Activated naive CD4-positive, alpha-beta T cell treated with Interleukin-2 at 50 U/mL for 16 hours (primary cell): ENCODE data around the gene HFE.

Source experiments
- DNase-seq: peaks from one replicate; pipeline ENCODE4 v3.0.0-alpha.2; 2020

Gene HFE

DNA sequence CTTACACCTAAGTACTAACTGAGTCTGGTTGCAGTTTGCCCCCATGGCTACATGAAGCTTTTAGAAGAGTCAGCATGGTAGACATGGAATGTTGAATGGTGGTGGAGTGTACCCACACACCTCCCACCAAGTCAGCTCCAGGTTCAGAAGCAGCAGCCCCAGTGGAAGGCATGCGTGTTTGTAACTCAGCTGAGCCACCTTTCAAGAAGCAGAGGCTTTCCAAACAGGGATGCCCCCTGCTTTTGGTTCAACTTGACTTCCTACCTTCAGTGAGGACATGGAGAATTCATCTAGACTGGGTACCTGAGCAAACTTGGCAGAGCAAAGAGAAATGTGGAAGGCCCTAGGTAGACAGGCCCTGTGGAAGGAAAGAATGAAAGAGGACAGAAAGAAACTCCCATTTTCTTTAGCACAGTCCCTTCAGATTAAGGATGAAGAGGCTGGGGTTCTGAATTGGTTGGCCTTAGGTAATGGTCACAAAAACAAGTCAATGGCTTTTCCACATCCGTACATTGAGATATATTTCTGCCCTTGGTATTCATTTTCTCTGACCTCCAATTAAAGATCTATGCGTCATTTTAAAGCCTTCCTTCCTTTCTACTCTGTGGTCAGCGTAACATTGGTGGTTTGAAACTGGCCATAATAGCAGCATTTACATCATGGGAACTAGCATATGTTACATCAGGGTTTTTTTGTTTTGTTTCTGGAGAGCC, 53.2 kb downstream of the HFE start:
- no peak for DNase-seq

DNA sequence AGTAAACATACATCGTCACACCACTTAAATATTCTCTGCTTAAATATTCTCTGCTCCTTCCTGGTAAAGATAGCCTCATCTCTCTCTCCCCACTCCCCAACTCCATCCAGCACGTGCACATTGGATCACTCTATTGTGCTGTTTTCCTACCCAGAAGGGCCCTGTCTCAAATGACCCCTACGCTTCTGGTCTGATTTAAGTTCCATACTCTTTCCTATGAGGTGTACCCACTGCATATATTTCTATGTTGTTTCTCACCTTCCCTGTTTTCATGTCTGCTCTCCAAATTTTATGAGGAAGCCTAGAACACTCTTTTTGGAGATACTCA, 53.7 kb downstream of the HFE start:
- DNase-seq, result no peak

DNA sequence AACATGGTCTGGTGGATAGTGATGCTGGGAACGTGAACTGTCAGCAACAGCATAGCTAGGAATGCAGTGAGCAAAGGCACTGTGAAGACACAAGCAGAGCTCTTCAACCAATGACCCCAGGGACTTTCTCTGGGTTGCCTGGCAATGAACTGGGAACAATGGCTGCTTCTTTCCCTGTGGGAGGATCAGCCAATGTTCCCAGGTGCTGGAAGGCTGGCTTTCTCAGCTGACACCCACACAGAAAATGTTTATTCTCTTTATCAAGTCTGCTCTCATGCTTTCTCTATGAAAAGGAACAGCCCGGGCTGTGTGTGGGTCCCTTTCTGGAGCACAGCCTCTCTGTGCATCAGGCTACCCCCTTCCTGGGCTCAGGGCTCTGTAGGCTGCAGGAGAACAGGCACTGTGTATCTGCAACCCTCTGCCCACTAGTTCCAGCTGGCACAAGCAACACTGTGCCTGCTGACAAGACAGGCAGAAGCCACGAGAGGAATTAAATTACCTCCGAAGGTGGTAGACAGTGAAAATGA, 54.2 kb downstream of the HFE start:
- no peak for DNase-seq

DNA sequence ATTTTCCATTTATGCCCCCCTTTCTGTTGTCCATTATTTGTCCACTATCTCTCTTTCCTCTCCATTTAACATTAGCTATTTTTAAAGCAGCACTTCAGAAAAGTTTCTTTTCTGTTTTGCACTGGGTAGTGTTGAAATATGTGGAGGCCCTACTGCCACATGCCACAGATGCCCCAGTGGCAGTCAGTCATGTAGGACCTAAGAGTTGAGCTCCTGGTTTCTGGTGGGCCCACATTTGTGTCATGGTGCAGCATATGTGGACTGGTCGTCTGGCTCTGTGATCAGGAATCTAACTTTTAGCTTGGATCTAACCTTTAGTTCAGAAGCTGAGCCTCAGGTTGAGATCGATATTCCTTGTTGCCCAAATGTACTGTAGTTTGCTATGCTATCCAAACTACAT, 54.8 kb downstream of the HFE start:
- no peak for DNase-seq
